SH-SY5Y (cell line): ENCODE data around the gene TREX2.

ENCODE experiments used
- GATA2 ChIP-seq: IDR thresholded peaks from 2 replicates; pipeline ENCODE4 v1.6.1; 2011; ENCODE audit warnings: mild to moderate bottlenecking, low read depth, low read length
- GATA3 ChIP-seq: IDR thresholded peaks from 2 replicates; pipeline ENCODE4 v1.6.1; 2011; ENCODE audit warnings: low read depth, mild to moderate bottlenecking, low read length, moderate library complexity

DNA sequence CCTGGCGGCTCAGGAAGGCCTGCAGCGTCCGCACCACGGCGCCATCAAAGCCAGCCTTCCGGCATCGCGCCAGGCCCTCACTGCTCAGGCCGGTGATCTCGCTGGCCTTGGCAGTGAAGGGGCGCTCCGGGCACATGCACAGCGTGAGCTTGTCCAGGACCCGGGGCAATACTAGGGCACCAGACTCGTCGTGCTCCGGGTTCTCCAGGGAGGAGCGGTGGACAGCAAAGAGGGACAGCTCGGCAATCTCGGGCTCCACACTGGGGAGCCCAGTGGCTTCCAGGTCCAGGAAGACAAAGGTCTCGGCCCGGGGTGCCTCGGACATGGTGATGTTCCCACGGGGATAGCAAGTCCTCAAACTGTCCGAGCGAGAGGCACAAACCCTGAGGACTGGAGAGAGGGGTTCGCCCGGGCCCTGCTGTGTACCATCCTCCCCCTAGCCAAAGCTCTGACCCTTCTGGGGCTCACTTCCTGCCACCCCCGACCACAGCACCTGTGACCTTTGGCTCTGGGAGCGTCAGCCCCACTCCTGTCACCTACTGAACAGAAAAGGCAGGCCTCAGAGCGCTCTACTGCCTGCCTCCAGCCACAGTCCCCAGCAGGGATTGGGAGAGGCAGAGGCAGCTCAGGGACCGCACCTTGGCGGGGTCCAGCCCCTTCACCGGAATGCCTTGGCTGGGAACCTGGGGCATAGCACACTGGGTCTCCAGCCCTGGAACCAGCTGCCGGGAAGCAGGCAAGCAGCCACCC, 575 bp downstream of the TREX2 start:
- no peak for TF ChIP-seq GATA2
- TF ChIP-seq GATA3, result no peak
